Effector CD4-positive, alpha-beta T cell (primary cell): Measurements from ENCODE around the gene MT1B.
"Not testable (repeated sequence)": the region's sequence is repeated elsewhere in the genome, so short reads cannot be mapped to it uniquely, and the experiment has no call there.

Experiments
- DNase-seq: peaks from one replicate; pipeline ENCODE4 v3.0.0-alpha.2; 2020

The MT1B gene

GRCh38 chr16:56669005-56669839 is 17.5 kb downstream of the MT1B start, which contains the start of gene MT1H:
MT1H (plus strand) TSS chr16:56669814; CDS start chr16:56669885, 71 bp downstream.
- no peak for DNase-seq

GRCh38 chr16:56669840-56670619 is 18.3 kb downstream of the MT1B start:
- no peak for DNase-seq

- no peak for DNase-seq
Observed at GRCh38 chr16:56670620-56670934, 18.9 kb downstream of the MT1B start.

GRCh38 chr16:56671691-56672090 is 20.0 kb downstream of the MT1B start:
- DNase-seq, result not testable (repeated sequence)

GRCh38 chr16:56672171-56672570 is 20.5 kb downstream of the MT1B start:
- not testable (repeated sequence) for DNase-seq

GRCh38 chr16:56672761-56673536 is 21.3 kb downstream of the MT1B start:
- no peak for DNase-seq

- no peak for DNase-seq
Observed at GRCh38 chr16:56673921-56674320, 22.2 kb downstream of the MT1B start.

GRCh38 chr16:56674570-56674969 is 22.9 kb downstream of the MT1B start:
- DNase-seq, result not testable (repeated sequence)

GRCh38 chr16:56675685-56676210 is 24.1 kb downstream of the MT1B start:
- DNase-seq, result peak; percentile 30

GRCh38 chr16:56677474-56677873 is 25.8 kb downstream of the MT1B start:
- DNase-seq, result no peak

- no peak for DNase-seq
Observed at GRCh38 chr16:56679078-56679730, 27.5 kb downstream of the MT1B start.

GRCh38 chr16:56679818-56680217 is 28.1 kb downstream of the MT1B start:
- DNase-seq, result no peak

GRCh38 chr16:56681939-56682702 is 30.4 kb downstream of the MT1B start, which contains the start of gene MT1X:
MT1X (plus strand) TSS chr16:56682470; CDS start chr16:56682541, 71 bp downstream.
- DNase-seq, result peak; percentile 85

- DNase-seq, result no peak
Observed at GRCh38 chr16:56682703-56683397, 31.2 kb downstream of the MT1B start.

- DNase-seq, result no peak
Observed at GRCh38 chr16:56683424-56684172, 31.9 kb downstream of the MT1B start.

- no peak for DNase-seq
Observed at GRCh38 chr16:56684256-56684925, 32.7 kb downstream of the MT1B start.

- DNase-seq, result no peak
Observed at GRCh38 chr16:56684926-56685590, 33.4 kb downstream of the MT1B start.

GRCh38 chr16:56686758-56687157 is 35.1 kb downstream of the MT1B start:
- no peak for DNase-seq

GRCh38 chr16:56688762-56689161 is 37.1 kb downstream of the MT1B start:
- no peak for DNase-seq
